ENCODE data around the gene ARHGEF10L.

ARHGEF10L gene

DNA sequence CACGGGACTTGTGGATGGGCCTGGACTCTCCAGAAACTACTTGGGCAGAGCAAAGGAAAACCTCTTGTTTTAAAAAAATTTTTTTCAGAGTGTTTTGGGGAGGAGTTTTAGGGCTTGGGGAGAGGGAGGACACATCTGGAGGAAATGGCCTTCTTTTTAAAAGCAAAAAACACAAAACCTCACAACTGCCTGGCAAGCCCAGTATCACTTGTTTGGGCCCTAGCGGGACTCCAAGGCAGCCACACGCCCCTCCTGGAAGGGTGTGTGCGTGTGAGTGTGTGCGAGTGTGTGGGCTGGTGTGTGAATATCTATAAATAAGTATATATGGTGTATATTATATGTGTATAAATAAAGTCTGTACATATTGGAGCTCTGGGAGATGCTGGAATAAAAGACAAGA lies 158.0 kb downstream of the ARHGEF10L start:
- TF ChIP-seq SPI1 (IDR thresholded peaks at IDR 0.05; ENCODE audit: low read depth, low read length): no peak
- no peak for TF ChIP-seq PAX5 (IDR thresholded peaks at IDR 0.05; ENCODE audit: insufficient read depth, low read length, severe bottlenecking)
- no peak for TF ChIP-seq TAF1 (IDR thresholded peaks at IDR 0.05; ENCODE audit: low read depth, low read length)
- no peak for TF ChIP-seq POLR2AphosphoS5 (IDR thresholded peaks at IDR 0.05; ENCODE audit: low read depth, low read length)
- no peak for TF ChIP-seq POU2F2 (IDR thresholded peaks at IDR 0.05; ENCODE audit: low read depth, low read length)
- no peak for TF ChIP-seq POLR2A (IDR thresholded peaks at IDR 0.05; ENCODE audit: low read depth, low read length)
- DNase-seq (ENCODE audit: insufficient read length, low spot score) (no peak), FAIRE-seq (no peak)

- FAIRE-seq (no peak), DNase-seq (ENCODE audit: insufficient read length, low spot score) (no peak)
- no peak for TF ChIP-seq SPI1 (IDR thresholded peaks at IDR 0.05; ENCODE audit: low read depth, low read length)
- TF ChIP-seq POLR2AphosphoS5 (IDR thresholded peaks at IDR 0.05; ENCODE audit: low read depth, low read length): no peak
- TF ChIP-seq POU2F2 (IDR thresholded peaks at IDR 0.05; ENCODE audit: low read depth, low read length): no peak
- no peak for TF ChIP-seq PAX5 (IDR thresholded peaks at IDR 0.05; ENCODE audit: insufficient read depth, low read length, severe bottlenecking)
- TF ChIP-seq POLR2A (IDR thresholded peaks at IDR 0.05; ENCODE audit: low read depth, low read length): no peak
- TF ChIP-seq TAF1 (IDR thresholded peaks at IDR 0.05; ENCODE audit: low read depth, low read length): no peak
Observed at GRCh38 chr1:17699581-17699980, 160.1 kb downstream of the ARHGEF10L start.

GRCh38 chr1:17700945-17701810 lies 161.7 kb downstream of the ARHGEF10L start:
- no peak for FAIRE-seq
- TF ChIP-seq PAX5 (IDR thresholded peaks at IDR 0.05; ENCODE audit: insufficient read depth, low read length, severe bottlenecking) (no peak), SPI1 (IDR thresholded peaks at IDR 0.05; ENCODE audit: low read depth, low read length) (no peak), POLR2A (IDR thresholded peaks at IDR 0.05; ENCODE audit: low read depth, low read length) (no peak), TAF1 (IDR thresholded peaks at IDR 0.05; ENCODE audit: low read depth, low read length) (no peak), POU2F2 (IDR thresholded peaks at IDR 0.05; ENCODE audit: low read depth, low read length) (no peak), POLR2AphosphoS5 (IDR thresholded peaks at IDR 0.05; ENCODE audit: low read depth, low read length) (no peak)
- no peak for DNase-seq (ENCODE audit: insufficient read length, low spot score)

- no peak for DNase-seq (ENCODE audit: insufficient read length, low spot score)
- TF ChIP-seq SPI1 (IDR thresholded peaks at IDR 0.05; ENCODE audit: low read depth, low read length) (no peak), TAF1 (IDR thresholded peaks at IDR 0.05; ENCODE audit: low read depth, low read length) (no peak), POU2F2 (IDR thresholded peaks at IDR 0.05; ENCODE audit: low read depth, low read length) (no peak)
- FAIRE-seq: no peak
Observed at GRCh38 chr1:17704176-17704575, 164.7 kb downstream of the ARHGEF10L start.

GRCh38 chr1:17706445-17706844 lies 166.9 kb downstream of the ARHGEF10L start:
- FAIRE-seq (no peak), DNase-seq (ENCODE audit: insufficient read length, low spot score) (no peak)

DNA sequence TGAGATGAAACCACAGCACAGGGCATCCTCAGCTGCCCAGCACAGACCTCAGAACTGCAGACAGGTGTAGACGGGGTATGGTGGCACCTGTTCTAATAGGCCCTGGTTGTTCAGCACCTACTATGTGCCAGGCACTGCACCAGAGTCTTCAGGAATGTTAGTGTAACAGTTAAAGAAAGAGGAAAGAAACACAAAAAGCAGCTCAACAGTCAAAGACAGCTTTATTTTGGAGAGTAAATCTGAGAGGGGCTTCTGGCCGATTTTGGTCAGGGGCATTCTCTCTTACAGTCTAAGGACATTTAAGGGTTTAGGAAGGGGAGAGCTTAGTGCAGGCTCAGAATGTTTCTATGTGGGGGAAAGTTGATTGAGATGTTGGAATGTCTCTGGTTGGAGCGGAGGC lies 170.5 kb downstream of the ARHGEF10L start:
- TF ChIP-seq SPI1 (IDR thresholded peaks at IDR 0.05; ENCODE audit: low read depth, low read length) (no peak), TAF1 (IDR thresholded peaks at IDR 0.05; ENCODE audit: low read depth, low read length) (no peak), POLR2A (IDR thresholded peaks at IDR 0.05; ENCODE audit: low read depth, low read length) (no peak), POU2F2 (IDR thresholded peaks at IDR 0.05; ENCODE audit: low read depth, low read length) (no peak), POLR2AphosphoS5 (IDR thresholded peaks at IDR 0.05; ENCODE audit: low read depth, low read length) (no peak), PAX5 (IDR thresholded peaks at IDR 0.05; ENCODE audit: insufficient read depth, low read length, severe bottlenecking) (no peak)
- no peak for FAIRE-seq

More at GRCh38 chr1:17706445-17706844, 166.9 kb downstream of the ARHGEF10L start:
- TF ChIP-seq POLR2A (IDR thresholded peaks at IDR 0.05; ENCODE audit: low read depth, low read length) (no peak), TAF1 (IDR thresholded peaks at IDR 0.05; ENCODE audit: low read depth, low read length) (no peak), POU2F2 (IDR thresholded peaks at IDR 0.05; ENCODE audit: low read depth, low read length) (no peak), PAX5 (IDR thresholded peaks at IDR 0.05; ENCODE audit: insufficient read depth, low read length, severe bottlenecking) (no peak), SPI1 (IDR thresholded peaks at IDR 0.05; ENCODE audit: low read depth, low read length) (no peak), POLR2AphosphoS5 (IDR thresholded peaks at IDR 0.05; ENCODE audit: low read depth, low read length) (no peak)

GRCh38 chr1:17710889-17711576 lies 171.5 kb downstream of the ARHGEF10L start:
- DNase-seq (ENCODE audit: insufficient read length, low spot score) (no peak), FAIRE-seq (no peak)
- TF ChIP-seq TAF1 (IDR thresholded peaks at IDR 0.05; ENCODE audit: low read depth, low read length): no peak
- TF ChIP-seq POU2F2 (IDR thresholded peaks at IDR 0.05; ENCODE audit: low read depth, low read length): no peak
- TF ChIP-seq POLR2A (IDR thresholded peaks at IDR 0.05; ENCODE audit: low read depth, low read length): no peak
- TF ChIP-seq PAX5 (IDR thresholded peaks at IDR 0.05; ENCODE audit: insufficient read depth, low read length, severe bottlenecking): no peak
- TF ChIP-seq SPI1 (IDR thresholded peaks at IDR 0.05; ENCODE audit: low read depth, low read length): no peak
- TF ChIP-seq POLR2AphosphoS5 (IDR thresholded peaks at IDR 0.05; ENCODE audit: low read depth, low read length): no peak

More for the DNA sequence above, 170.5 kb downstream of the ARHGEF10L start:
- DNase-seq (ENCODE audit: insufficient read length, low spot score): no peak

DNA sequence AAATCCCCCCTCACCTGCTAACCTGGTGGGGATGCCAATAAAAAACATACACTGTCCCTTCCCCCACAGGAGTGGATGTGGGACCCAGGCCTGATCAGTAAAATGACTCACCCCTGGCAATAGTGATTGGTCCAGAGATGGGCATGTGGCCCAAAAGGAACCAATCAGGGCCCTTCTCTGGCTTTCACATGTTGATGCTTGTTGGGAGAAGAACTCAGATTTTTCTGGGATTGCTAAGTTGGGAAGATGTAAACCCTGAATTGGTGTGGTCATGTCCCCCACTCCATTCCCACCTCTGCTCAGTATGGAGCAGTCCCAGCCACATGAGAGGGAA lies 172.0 kb downstream of the ARHGEF10L start:
- no peak for DNase-seq (ENCODE audit: insufficient read length, low spot score)
- TF ChIP-seq POU2F2 (IDR thresholded peaks at IDR 0.05; ENCODE audit: low read depth, low read length) (no peak), TAF1 (IDR thresholded peaks at IDR 0.05; ENCODE audit: low read depth, low read length) (no peak), POLR2A (IDR thresholded peaks at IDR 0.05; ENCODE audit: low read depth, low read length) (no peak), PAX5 (IDR thresholded peaks at IDR 0.05; ENCODE audit: insufficient read depth, low read length, severe bottlenecking) (no peak), POLR2AphosphoS5 (IDR thresholded peaks at IDR 0.05; ENCODE audit: low read depth, low read length) (no peak), SPI1 (IDR thresholded peaks at IDR 0.05; ENCODE audit: low read depth, low read length) (no peak)
- no peak for FAIRE-seq

DNA sequence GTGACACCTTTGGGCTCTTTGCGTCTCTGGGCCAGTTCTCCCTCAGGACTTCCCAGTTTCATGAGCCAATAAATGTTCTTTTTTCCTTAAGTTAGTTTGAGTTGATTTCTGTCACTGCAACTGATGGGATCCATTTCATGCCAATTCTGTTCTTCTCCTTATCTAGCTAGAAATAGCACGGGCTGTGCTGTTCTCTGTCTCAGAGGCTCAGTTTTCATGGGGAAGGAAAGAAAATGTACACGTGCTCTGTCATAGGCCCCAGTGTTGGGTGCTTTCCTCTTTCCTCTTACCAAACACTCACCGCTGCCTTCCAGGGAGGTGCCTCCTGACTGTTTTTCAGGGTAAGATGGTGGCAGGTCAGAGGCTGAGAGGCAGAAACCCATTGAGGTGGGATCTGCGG lies 172.4 kb downstream of the ARHGEF10L start:
- FAIRE-seq (no peak), DNase-seq (ENCODE audit: insufficient read length, low spot score) (no peak)
- TF ChIP-seq PAX5 (IDR thresholded peaks at IDR 0.05; ENCODE audit: insufficient read depth, low read length, severe bottlenecking) (no peak), POLR2A (IDR thresholded peaks at IDR 0.05; ENCODE audit: low read depth, low read length) (no peak), TAF1 (IDR thresholded peaks at IDR 0.05; ENCODE audit: low read depth, low read length) (no peak), POLR2AphosphoS5 (IDR thresholded peaks at IDR 0.05; ENCODE audit: low read depth, low read length) (no peak), SPI1 (IDR thresholded peaks at IDR 0.05; ENCODE audit: low read depth, low read length) (no peak), POU2F2 (IDR thresholded peaks at IDR 0.05; ENCODE audit: low read depth, low read length) (no peak)
